NCI-H2196 (cell line): Measurements from ENCODE around the gene CCNY.

Experiments
- DNase-seq: peaks from one replicate; lab custom pipeline; 2025; ENCODE audit not compliant: unreplicated experiment; lab: John Stamatoyannopoulos, UW

The CCNY gene

GRCh38 chr10:35331894-35332640 lies 4.2 kb upstream of the CCNY start:
- DNase-seq: no peak

GRCh38 chr10:35334297-35334696 lies 2.0 kb upstream of the CCNY start:
- no peak for DNase-seq

DNA sequence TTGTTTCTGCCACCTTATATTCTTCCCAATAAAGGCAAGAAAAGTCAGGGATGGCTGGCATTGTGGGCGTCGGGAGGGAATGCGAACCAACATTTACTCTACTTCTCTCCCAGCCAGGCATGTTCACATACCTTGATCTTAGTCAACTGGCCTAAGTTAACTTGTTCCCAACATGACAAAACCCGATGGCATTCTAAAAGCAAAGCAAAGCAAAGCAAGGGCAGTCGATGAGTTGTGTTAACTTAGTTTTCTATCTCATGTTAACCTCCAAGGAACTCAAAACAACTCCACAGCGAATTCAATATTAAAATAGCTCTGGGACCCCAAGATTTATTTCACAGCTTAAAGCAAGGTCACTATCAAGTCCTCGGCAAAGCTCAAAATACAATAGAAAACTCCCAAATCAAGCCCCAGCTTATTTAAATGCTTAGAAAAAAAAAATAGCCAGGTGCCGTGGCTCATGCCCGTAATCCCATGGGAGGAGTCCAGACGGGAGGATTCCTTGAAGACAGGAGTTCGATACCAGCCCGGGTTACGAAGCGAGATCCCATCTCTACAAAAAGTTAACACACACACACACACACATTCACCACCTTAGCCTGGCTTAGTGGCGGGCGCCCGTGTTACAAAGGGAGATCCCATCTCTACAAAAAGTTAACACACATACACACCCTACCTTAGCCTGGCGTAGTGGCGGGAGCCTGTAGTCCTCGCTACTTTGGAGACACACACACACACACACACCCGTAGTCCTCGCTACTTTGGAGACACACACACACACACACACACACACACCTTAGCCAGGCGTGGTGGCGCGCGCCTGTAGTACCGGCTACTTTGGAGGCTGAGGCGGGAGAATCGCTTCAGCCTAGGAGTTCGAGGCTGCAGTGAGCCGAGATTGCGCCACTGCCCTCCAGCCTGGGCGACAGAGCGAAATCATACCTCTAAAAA lies 901 bp upstream of the CCNY start:
- DNase-seq: no peak

GRCh38 chr10:35336921-35337823 lies 863 bp downstream of the CCNY start:
- DNase-seq: no peak

DNA sequence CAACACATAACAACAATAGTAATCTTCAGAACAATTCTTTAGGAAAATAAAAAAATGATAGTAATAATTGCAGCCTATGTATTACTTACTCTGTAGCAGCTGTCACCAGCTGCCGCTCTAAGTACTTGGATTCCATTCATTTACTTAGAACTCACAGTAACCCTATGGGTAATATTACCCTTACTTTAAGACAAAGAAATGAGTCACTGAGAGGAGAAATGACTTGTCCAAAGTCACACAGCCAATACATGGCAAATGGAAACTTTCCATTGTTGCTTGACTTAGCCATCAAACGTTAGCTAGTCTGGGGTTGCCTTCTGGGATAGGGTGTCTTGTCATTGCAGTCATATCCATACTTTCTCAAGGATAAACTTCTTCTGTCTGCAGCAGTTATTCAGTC lies 3.6 kb downstream of the CCNY start:
- DNase-seq: no peak

GRCh38 chr10:35340975-35341374 lies 4.7 kb downstream of the CCNY start:
- DNase-seq: no peak

DNA sequence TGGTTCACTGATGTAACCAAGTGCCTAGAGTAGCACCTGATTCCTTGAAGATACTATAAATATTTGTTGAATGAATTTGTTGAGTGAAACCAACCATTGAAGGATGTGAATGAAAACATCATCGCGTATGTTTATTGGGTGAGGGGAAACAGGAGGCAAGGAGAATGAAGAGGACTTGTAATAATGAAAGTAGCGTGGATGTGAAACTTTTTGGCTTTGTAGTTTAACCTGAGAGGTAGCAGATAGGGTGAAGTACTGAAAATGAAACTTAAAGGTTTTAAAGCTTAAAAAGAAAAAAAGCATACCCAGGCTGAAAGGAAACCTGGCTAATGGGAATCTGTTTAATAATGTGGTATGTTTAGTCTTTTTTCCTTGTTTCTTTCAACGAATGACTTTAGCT lies 5.2 kb downstream of the CCNY start:
- DNase-seq: no peak

GRCh38 chr10:35342183-35342753 lies 6.0 kb downstream of the CCNY start:
- no peak for DNase-seq

DNA sequence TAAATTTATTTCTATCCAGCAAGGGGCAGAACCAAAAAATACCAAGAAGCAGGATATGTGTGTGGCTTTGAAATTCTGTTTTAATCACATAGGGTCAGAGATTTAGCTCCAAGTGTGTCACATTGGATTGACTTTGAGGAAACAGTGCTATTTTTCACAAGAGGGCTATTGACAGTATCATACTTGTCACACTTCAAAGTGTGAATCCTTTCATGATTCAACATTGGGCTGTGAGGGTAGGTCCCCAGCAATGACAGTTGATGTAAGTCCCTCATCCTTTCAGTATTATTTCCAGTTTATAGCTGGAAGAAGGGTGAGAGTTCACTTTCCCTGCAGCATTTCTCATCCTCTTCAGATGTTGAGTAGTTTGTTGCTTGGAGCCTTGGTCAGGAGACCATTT lies 7.4 kb downstream of the CCNY start:
- no peak for DNase-seq

DNA sequence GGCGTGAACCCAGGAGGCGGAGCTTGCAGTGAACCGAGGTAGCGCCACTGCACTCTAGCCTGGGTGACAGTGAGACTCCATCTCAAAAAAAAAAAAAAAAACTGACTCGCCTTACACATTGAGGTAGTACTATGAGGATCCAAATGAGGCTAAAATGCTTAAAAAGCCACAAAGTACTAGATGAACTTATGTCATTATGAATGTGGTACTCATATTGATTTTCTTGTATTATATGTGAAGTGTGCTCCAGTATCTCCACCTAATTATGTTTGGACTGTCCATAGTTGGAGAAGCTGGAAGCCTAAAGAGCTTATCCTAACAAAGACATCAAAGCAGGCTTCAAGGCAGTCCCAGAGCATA lies 9.1 kb downstream of the CCNY start:
- no peak for DNase-seq

DNA sequence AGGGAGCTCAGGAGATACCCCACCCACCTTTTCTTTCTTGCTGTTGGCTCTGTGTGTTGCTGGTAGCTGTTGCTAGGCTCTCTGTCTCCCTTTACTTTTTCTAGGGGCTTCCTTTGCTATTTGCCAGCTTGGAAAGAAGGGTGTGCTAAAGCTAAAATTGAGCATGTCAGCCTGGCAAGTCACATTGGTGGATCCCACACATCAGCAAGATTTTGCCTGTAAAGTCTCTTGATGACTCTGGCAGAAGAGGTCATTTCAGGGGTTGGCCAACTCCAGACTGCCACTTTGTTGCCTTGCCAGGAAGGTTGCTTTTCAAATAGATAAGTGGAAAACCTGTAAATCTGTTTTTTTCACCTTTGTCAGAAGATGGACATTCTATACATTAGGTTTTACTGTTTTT lies 9.9 kb downstream of the CCNY start:
- no peak for DNase-seq

GRCh38 chr10:35347121-35347562 lies 10.8 kb downstream of the CCNY start:
- DNase-seq: no peak

DNA sequence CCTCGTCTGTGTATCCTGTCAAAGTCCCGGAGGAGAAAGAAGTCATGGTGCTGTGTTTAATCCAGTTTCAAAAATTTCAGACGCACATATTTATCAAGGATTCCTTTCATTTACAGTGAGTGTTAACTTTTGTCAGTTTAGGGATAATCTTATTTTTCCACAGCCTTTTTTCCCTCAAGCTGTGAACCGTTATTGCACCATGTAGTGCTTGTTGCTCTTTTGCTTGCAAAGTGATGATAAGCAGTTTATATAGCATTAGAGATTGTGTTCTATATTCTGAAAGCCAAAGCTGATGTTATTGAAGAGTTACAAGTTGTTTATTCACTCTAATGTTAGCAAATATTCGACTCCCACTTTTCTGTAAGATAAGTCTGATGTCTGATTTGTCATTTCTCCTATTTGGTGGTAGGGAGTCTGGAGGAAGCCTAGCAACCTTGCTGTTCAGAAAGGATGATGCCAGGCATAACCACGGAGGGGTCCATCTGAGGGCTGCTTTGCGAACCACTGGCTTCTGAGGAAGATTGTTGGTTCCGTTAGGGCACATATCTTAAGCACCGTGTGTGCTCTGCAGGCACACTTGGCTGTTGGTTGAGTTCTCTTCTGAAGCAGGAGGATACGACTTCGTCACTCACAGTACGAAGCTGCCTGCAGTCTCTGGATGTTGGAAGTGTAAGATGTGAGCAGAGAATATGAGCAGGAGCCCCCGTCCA lies 11.7 kb downstream of the CCNY start:
- DNase-seq: no peak

- DNase-seq: no peak
These were observed 12.5 kb downstream of the CCNY start for GRCh38 chr10:35348609-35349388.

DNA sequence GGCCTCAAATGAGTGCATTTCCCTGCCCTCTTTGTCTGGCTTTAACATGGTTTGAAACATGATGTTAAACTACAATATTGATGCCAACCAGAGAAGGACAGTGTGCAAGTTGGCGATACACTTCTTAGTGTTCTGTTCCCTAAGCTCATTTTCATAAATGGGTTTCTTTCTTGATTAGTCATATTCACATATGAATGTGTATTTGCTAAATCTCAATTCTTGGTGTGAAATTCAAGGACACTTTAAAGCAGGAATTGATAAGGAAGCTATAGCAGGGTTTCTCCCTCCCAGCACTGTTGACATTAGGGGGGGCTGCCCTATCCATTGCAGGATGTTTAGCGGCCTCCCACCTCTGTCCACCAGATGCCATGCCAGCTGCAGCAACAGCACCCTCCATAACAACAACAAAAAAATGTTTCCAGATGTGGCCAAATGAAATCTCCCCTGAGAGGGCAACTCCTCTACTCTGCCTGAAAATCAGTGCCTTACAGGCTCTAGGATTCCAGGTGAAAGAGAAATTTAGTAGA lies 13.1 kb downstream of the CCNY start:
- DNase-seq: no peak

DNA sequence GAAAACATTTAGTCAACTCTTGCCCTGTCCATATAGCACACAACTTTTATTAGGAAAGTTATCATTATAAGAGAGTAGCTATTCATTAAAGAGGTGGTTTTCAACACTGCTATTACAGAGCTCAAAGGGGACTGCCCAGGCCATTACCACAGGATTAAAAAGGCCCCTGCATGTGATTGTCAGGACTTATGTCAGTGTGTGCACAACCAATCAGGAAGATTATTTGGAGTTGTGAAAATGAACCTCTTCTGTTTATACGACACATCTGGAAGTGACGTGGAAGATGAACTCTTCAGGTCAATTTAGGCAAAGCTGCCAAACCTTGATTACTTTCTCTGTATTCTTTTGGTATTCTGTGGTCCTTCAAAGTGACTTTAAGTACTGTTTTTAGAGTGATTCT lies 14.7 kb downstream of the CCNY start:
- DNase-seq: no peak

GRCh38 chr10:35352097-35352496 lies 15.8 kb downstream of the CCNY start:
- no peak for DNase-seq

GRCh38 chr10:35352512-35352911 lies 16.2 kb downstream of the CCNY start:
- DNase-seq: no peak

- no peak for DNase-seq
These were observed 17.1 kb downstream of the CCNY start for GRCh38 chr10:35353395-35353794.
